ENCODE measurements around the gene SRA1. TPM values are rescaled to one million over a fixed set of nuclear protein-coding genes. Genes with fewer than 3 reads are reported as not detected.

SRA1 gene
- total RNA-seq, 1 donor from 2014 or later = 47.3 TPM

GRCh38 chr5:140549237-140550144 is 7.8 kb downstream of the SRA1 start:
- no peak overlapping the region for H3K4me3 ChIP-seq
- DNase-seq (ENCODE audit: low spot score in 2 of 2) = peak in 1 of 2 donors; percentile 77
- peaks cover 19 to 22% of the 10 kb centered on the region in 2 donors for H3K4me1 ChIP-seq
- H3K27me3 ChIP-seq = no peaks in the 10 kb centered on the region
- no peaks in the 10 kb centered on the region for H3K9me3 ChIP-seq
- H3K27ac ChIP-seq = peak overlapping the region; percentile 95 to 97
- TF ChIP-seq CTCF (IDR thresholded peaks at IDR 0.05) = no peak
- intact Hi-C loops (cut with DNase I) = loop anchor here (5.0 kb wide), 1 partner anchor 153 kb away; the partner anchor contains the start of gene ZMAT2
- H3K36me3 ChIP-seq = peaks cover 22 to 24% of the 10 kb centered on the region in 2 donors

- peaks cover 19 to 22% of the 10 kb centered on the region in 2 donors for H3K4me1 ChIP-seq
These were observed 8.5 kb downstream of the SRA1 start for GRCh38 chr5:140548791-140549190.

GRCh38 chr5:140548300-140548688 is 9.0 kb downstream of the SRA1 start:
- Histone ChIP-seq H3K27ac (peak overlapping the region; percentile 95 to 97), H3K27me3 (no peaks in the 10 kb centered on the region), H3K9me3 (no peaks in the 10 kb centered on the region), H3K36me3 (peaks cover 28 to 33% of the 10 kb centered on the region in 2 donors), H3K4me3 (peak overlapping the region; percentile 63 to 69), H3K4me1 (peaks cover 19 to 22% of the 10 kb centered on the region in 2 donors)
- intact Hi-C loops (cut with DNase I) = loop anchor here (1.0 to 5.0 kb wide), 2 partner anchors 16 to 154 kb away; partner anchors contain the start of genes APBB3, SLC35A4 and ZMAT2
- DNase-seq (ENCODE audit: low spot score in 2 of 2) = no peak
- no peak for TF ChIP-seq CTCF (IDR thresholded peaks at IDR 0.05)

More at GRCh38 chr5:140548791-140549190, 8.5 kb downstream of the SRA1 start:
- H3K9me3 ChIP-seq = no peaks in the 10 kb centered on the region
- peaks cover 28 to 29% of the 10 kb centered on the region in 2 donors for H3K36me3 ChIP-seq
- H3K27ac ChIP-seq = peak overlapping the region; percentile 95 to 97
- DNase-seq (ENCODE audit: low spot score in 2 of 2) = no peak
- H3K4me3 ChIP-seq = peak overlapping the region in 1 of 2 donors; percentile 69
- TF ChIP-seq CTCF (IDR thresholded peaks at IDR 0.05) = no peak
- H3K27me3 ChIP-seq = no peaks in the 10 kb centered on the region
- intact Hi-C loops (cut with DNase I) = loop anchor here (1.0 to 5.0 kb wide), 2 partner anchors 16 to 154 kb away; partner anchors contain the start of genes APBB3, SLC35A4 and ZMAT2

- peak; percentile 87 to 98 for DNase-seq (ENCODE audit: low spot score in 2 of 2)
- intact Hi-C loops (cut with DNase I) = loop anchor here (1.0 to 5.0 kb wide), 5 partner anchors 10 to 155 kb away; partner anchors contain the start of genes APBB3, SLC35A4, SRA1 and TMCO6
- H3K36me3 ChIP-seq = peaks cover 34 to 38% of the 10 kb centered on the region in 2 donors
- H3K4me3 ChIP-seq = peak within 1 kb of the TSS; percentile 63 to 69
- peaks cover 19 to 22% of the 10 kb centered on the region in 2 donors for H3K4me1 ChIP-seq
- H3K27me3 ChIP-seq = no peaks in the 10 kb centered on the region
- TF ChIP-seq CTCF (IDR thresholded peaks at IDR 0.05) = peak; percentile 64 to 94 (median 72)
- H3K27ac ChIP-seq = peak within 1 kb of the TSS; percentile 95 to 97
- no peaks in the 10 kb centered on the region for H3K9me3 ChIP-seq
These were observed 9.6 kb downstream of the SRA1 start, which contains the start of gene EIF4EBP3 for GRCh38 chr5:140547508-140548299. Gene EIF4EBP3 (plus strand): TSS chr5:140547662. CDS start chr5:140547738, 76 bp downstream.

Measured in ascending aorta (tissue), 2 donors.